Stimulated activated CD4-positive, alpha-beta T cell treated with anti-CD3 and anti-CD28 coated beads, Interleukin-12 subunit alpha, Interleukin-12 subunit beta, amount 100 ng/mL, for 24 hours (primary cell): ENCODE data around the gene GNAI3.
A peak's percentile ranks its signal among the peaks of the same experiment; 100 is the strongest.
"Not testable (repeated sequence)": the region's sequence is repeated elsewhere in the genome, so short reads cannot be mapped to it uniquely, and the experiment has no call there.

Experiments
- DNase-seq, 2 experiments: peaks; one replicate each; pipeline ENCODE4 v3.0.0-alpha.2; 2020; ENCODE audit warnings: low read depth in 2 of 2

The GNAI3 gene

DNA sequence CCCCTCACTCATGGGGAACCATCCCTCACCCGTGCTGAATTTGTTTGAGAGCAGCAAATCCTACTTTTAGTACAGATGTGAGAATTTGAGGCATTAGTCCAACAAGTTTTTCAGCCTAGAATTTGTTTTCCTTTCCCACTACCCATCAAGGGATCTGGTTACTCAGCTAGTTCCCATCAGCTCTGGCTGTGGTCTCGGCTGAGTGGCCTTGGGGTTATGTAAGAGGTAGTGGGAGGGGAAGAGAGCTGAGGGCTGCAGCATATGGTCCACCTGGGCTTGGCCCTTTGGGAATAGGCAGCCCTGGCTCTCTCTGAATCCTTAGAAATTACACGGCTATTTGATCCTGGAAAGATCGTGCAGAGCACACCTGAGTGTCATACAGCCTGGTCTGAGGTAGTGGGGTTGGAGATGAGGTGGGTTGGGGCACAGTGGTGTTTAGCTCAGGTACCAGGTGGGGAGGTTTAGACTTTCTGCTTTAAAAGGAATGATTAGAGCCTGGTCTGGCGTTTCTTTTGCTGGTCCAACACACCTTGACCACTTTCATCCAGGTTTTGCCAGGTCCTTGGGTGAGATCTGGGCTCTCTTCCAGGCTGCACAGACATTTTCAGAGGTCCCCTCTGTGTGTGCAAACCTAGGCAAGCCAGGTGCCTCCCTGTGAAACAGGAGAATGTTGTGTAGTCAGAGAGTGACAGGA, 111.7 kb downstream of the GNAI3 start:
- no peak for DNase-seq

DNA sequence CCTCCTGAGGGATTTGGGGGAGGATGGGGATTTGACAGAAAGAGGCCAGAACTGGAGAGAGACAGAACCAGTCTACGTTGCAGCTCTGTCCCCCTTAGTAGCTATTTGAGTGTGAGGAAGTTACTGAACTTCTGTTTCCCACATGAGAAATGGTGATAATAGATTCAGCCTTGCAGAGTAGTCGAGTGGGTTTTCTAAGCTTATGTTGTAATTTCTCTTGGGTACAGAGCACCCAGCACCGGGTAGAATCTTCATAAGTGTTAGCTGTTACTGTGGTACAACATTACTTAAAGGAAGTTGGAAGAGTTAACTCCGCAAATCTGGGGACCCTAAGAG, 112.2 kb downstream of the GNAI3 start:
- DNase-seq: not testable (repeated sequence)

- DNase-seq: no peak
Measured at GRCh38 chr1:109661391-109661790, 113.0 kb downstream of the GNAI3 start.

DNA sequence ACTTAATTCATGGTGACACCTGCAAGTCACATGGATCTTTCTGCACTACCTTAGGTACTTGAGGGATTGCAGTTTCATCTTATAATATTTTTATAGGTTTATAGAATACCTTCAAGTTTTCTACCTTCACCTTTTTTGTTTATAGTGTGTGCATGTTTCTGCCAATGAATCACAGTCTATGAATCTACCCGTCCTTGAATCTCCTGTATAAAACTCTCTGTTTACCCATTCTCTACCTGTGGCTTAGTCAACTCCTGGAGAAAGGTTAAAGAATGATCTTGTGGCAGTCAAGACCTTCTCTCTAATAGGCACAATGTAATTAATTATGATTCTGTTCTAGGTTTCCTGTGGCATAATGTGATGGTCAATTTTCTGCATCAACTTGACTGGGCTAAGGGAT, 116.3 kb downstream of the GNAI3 start:
- no peak for DNase-seq

- DNase-seq: peak; percentile 65 to 87
Measured at GRCh38 chr1:109667452-109668122, 119.2 kb downstream of the GNAI3 start, which contains the start of gene GSTM2. GSTM2 (plus strand) TSS chr1:109668057; CDS start chr1:109668116, 59 bp downstream.
